Neuronal stem cell (in vitro differentiated cells): ENCODE results near the gene ZBTB7C.

Experiments used
- DNase-seq: peaks from one replicate; pipeline ENCODE4 v3.0.0-alpha.2; 2013; ENCODE audit warnings: low spot score
- H2AFZ ChIP-seq: one replicate; pipeline ENCODE4 v1.6.1; 2013; ENCODE audit warnings: mild to moderate bottlenecking, low read length, inconsistent platforms
- H2AK5ac ChIP-seq: 2 replicates; pipeline ENCODE4 v1.6.1; 2013; ENCODE audit warnings: low read depth, mild to moderate bottlenecking, inconsistent platforms, low read length, moderate library complexity, mixed read lengths
- H2BK120ac ChIP-seq: 2 replicates; pipeline ENCODE4 v1.6.1; 2013; ENCODE audit warnings: low read depth, mild to moderate bottlenecking, inconsistent platforms, low read length, moderate library complexity, mixed read lengths
- H2BK12ac ChIP-seq: one replicate; pipeline ENCODE4 v1.6.1; 2013; ENCODE audit warnings: low read length, inconsistent platforms
- H2BK15ac ChIP-seq: 2 replicates; pipeline ENCODE4 v1.6.1; 2013; ENCODE audit warnings: mild to moderate bottlenecking, low read length, inconsistent platforms, mixed read lengths
- H2BK5ac ChIP-seq: one replicate; pipeline ENCODE4 v1.6.1; 2013; ENCODE audit warnings: inconsistent platforms, mild to moderate bottlenecking, low read length, moderate library complexity
- H3K14ac ChIP-seq: one replicate; pipeline ENCODE4 v1.6.1; 2013; ENCODE audit warnings: low read length, inconsistent platforms
- H3K18ac ChIP-seq: 2 replicates; pipeline ENCODE4 v1.6.1; 2013; ENCODE audit warnings: low read length, inconsistent platforms
- H3K23ac ChIP-seq: 2 replicates; pipeline ENCODE4 v1.6.1; 2013; ENCODE audit warnings: low read depth, mild to moderate bottlenecking, mixed read lengths, low read length, inconsistent platforms; ENCODE audit not compliant: poor library complexity
- H3K27ac ChIP-seq: replicated peaks from 3 replicates; pipeline ENCODE4 v1.5.1; 2013; ENCODE audit warnings: low read length, inconsistent platforms
- H3K27me3 ChIP-seq, 3 experiments: 2 replicates each; pipeline ENCODE4 v1.6.1; 2013; ENCODE audit warnings: low read length in 3 of 3, mild to moderate bottlenecking in 2 of 3, inconsistent platforms in 1 of 3, low read depth in 1 of 3, mixed read lengths in 1 of 3, moderate library complexity in 1 of 3; ENCODE audit not compliant: control insufficient read depth in 3 of 3, insufficient read depth in 3 of 3
- H3K36me3 ChIP-seq, 2 donors: replicated peaks in 1 of 2; 2 replicates each; pipeline ENCODE4 v1.6.1; 2013; ENCODE audit warnings: low read length in 2 of 2; ENCODE audit not compliant: control insufficient read depth in 2 of 2, insufficient read depth in 2 of 2
- H3K4ac ChIP-seq: 2 replicates; pipeline ENCODE4 v1.6.1; 2013; ENCODE audit warnings: inconsistent platforms, mild to moderate bottlenecking, low read length, moderate library complexity
- H3K4me1 ChIP-seq, 2 donors: 1 replicate in 1 of 2; 2 replicates in 1 of 2; pipeline ENCODE4 v1.6.1; 2013; ENCODE audit warnings: low read length in 2 of 2, low read depth in 1 of 2; ENCODE audit not compliant: control insufficient read depth in 2 of 2, insufficient read depth in 1 of 2
- H3K4me2 ChIP-seq: one replicate; pipeline ENCODE4 v1.6.1; 2013; ENCODE audit warnings: mild to moderate bottlenecking, low read length, inconsistent platforms; ENCODE audit not compliant: insufficient read depth, poor library complexity, severe bottlenecking
- H3K4me3 ChIP-seq, 2 donors: 2 replicates each; pipeline ENCODE4 v1.5.1; 2013; ENCODE audit warnings: low read length in 2 of 2, mild to moderate bottlenecking in 2 of 2, inconsistent platforms in 1 of 2, moderate library complexity in 1 of 2
- H3K79me1 ChIP-seq: one replicate; pipeline ENCODE4 v1.6.1; 2013; ENCODE audit warnings: low read depth, mild to moderate bottlenecking, inconsistent platforms, low read length, moderate library complexity
- H3K9ac ChIP-seq: one replicate; pipeline ENCODE4 v1.6.1; 2013; ENCODE audit warnings: mild to moderate bottlenecking, low read depth, low read length, inconsistent platforms; ENCODE audit not compliant: poor library complexity
- H3K9me3 ChIP-seq, 2 donors: replicated peaks in 1 of 2; 2 replicates each; pipeline versions ENCODE3 to v1.6.1; 2013; ENCODE audit warnings: low read length in 2 of 2, mild to moderate bottlenecking in 2 of 2, inconsistent platforms in 1 of 2, low read depth in 1 of 2, mixed read lengths in 1 of 2, moderate library complexity in 1 of 2; ENCODE audit not compliant: control insufficient read depth in 2 of 2, insufficient read depth in 1 of 2
- H4K8ac ChIP-seq: one replicate; pipeline ENCODE4 v1.6.1; 2013; ENCODE audit warnings: low read depth, mild to moderate bottlenecking, inconsistent platforms, low read length, moderate library complexity
- H4K91ac ChIP-seq: one replicate; pipeline ENCODE4 v1.6.1; 2013; ENCODE audit warnings: low read length, low read depth, mild to moderate bottlenecking, inconsistent platforms; ENCODE audit not compliant: poor library complexity
- WGBS, 2 donors: extraction: QIAGEN DNeasy Blood & Tissue Kit; methylation state at CpG; one replicate each; pipeline ENCODE4 v1.1.7; 2013; ENCODE audit warnings: missing lambda C conversion rate in 2 of 2, mixed read lengths in 1 of 2; ENCODE audit not compliant: insufficient read length in 2 of 2, insufficient replicate concordance in 1 of 2; ENCODE audit errors: extremely low coverage in 2 of 2; 5-methylcytosine and 5-hydroxymethylcytosine counted together

ZBTB7C gene

DNA sequence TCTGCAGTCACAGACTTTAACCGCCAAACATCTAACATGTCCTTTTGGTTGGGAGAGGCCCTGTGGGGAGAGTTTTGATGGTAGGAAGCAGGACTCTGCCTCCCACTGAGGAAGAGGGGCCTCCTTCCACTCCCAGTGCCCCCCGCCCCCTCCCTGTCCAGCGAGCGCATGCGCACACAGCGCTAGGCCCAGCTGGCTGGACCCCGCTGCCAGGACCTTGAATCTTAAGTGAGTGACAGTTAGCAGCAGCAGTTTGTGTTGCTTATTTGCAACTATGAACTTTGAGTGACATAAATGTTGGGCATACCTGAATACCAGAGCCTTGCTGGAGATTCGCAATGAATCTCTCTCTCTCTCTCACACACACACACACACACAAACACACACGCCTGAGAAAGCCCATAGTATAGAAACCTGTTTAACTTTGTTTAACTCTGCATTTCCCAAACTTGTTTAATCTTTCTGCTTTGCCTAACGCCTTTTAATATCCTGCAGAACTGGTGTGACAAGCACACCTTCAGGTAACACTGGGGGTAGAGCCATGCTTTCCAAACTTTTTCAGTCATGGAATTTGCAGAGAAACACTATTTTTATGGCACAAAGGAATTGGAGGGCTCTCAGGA, 344.1 kb downstream of the ZBTB7C start:
- peak overlapping the region; percentile 35 for H3K23ac ChIP-seq
- no peak overlapping the region for H2BK5ac ChIP-seq
- peaks cover 0 to 4% of the 10 kb centered on the region in 2 donors for H3K4me1 ChIP-seq
- no peak overlapping the region for H2BK15ac ChIP-seq
- no peaks in the 10 kb centered on the region for H3K9me3 ChIP-seq
- H3K18ac ChIP-seq = peak overlapping the region; percentile 44
- WGBS, 2 donors = no CpG with 5 or more reads among the region's 10 CpGs
- no peak overlapping the region for H3K9ac ChIP-seq
- no peak overlapping the region for H3K4ac ChIP-seq
- H3K36me3 ChIP-seq = no peaks in the 10 kb centered on the region
- H4K91ac ChIP-seq = no peak overlapping the region
- no peak overlapping the region for H4K8ac ChIP-seq
- no peak overlapping the region for H2AK5ac ChIP-seq
- no peak overlapping the region for H3K4me3 ChIP-seq
- no peak for DNase-seq
- H2AFZ ChIP-seq = no peak overlapping the region
- no peak overlapping the region for H2BK12ac ChIP-seq
- no peak overlapping the region for H3K27ac ChIP-seq
- no peak overlapping the region for H3K4me2 ChIP-seq
- H3K27me3 ChIP-seq = no peaks in the 10 kb centered on the region
- H3K14ac ChIP-seq = no peak overlapping the region
- no peaks in the 10 kb centered on the region for H3K79me1 ChIP-seq
- no peak overlapping the region for H2BK120ac ChIP-seq

- Histone ChIP-seq H2BK12ac (no peak overlapping the region), H3K23ac (no peak overlapping the region), H3K9me3 (no peaks in the 10 kb centered on the region), H2AFZ (no peak overlapping the region), H3K9ac (no peak overlapping the region), H3K27me3 (peaks cover 0 to 6% (median 0%) of the 10 kb centered on the region in 3 experiments), H2BK120ac (no peak overlapping the region), H4K91ac (no peak overlapping the region), H3K4ac (no peak overlapping the region), H3K4me1 (peaks cover 0 to 11% of the 10 kb centered on the region in 2 donors), H4K8ac (no peak overlapping the region), H3K36me3 (no peaks in the 10 kb centered on the region), H3K27ac (no peak overlapping the region), H2AK5ac (no peak overlapping the region), H3K79me1 (no peaks in the 10 kb centered on the region), H2BK15ac (no peak overlapping the region), H2BK5ac (no peak overlapping the region), H3K14ac (peak overlapping the region; percentile 42), H3K4me2 (no peak overlapping the region), H3K4me3 (no peak overlapping the region), H3K18ac (peak overlapping the region; percentile 30)
- WGBS, 2 donors = no CpG with 5 or more reads among the region's 7 CpGs
- DNase-seq = no peak
Observed at GRCh38 chr18:48061781-48062570, 347.2 kb downstream of the ZBTB7C start.

DNA sequence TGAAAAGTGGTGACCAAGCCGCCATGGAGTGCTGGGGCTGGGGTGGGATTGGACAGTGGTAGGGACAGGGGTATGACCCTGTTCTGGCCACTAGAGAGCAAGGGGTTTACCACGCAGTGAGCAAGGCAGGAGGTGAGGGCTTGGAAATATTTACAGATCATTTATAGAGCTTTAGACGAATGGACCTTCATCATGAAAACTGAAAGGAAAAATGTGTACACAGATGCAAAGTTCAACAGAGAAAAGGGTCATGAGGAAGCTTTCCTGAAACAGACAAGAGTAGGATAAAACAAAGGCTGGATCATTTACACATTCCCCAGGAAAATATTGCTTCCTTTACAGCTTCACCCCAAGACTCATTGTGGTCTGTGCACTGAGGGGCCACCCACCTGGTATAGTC, 348.2 kb downstream of the ZBTB7C start:
- H3K4me1 ChIP-seq = peaks cover 0 to 11% of the 10 kb centered on the region in 2 donors
- no peak overlapping the region for H3K27ac ChIP-seq
- H2AK5ac ChIP-seq = peak overlapping the region; percentile 82
- no peak overlapping the region for H2BK5ac ChIP-seq
- peak overlapping the region; percentile 68 for H2BK120ac ChIP-seq
- H3K9me3 ChIP-seq = no peaks in the 10 kb centered on the region
- H3K36me3 ChIP-seq = no peaks in the 10 kb centered on the region
- no peak overlapping the region for H2AFZ ChIP-seq
- no peak overlapping the region for H3K14ac ChIP-seq
- no peaks in the 10 kb centered on the region for H3K79me1 ChIP-seq
- H4K91ac ChIP-seq = no peak overlapping the region
- no peak overlapping the region for H3K4ac ChIP-seq
- peak overlapping the region; percentile 17 for H3K18ac ChIP-seq
- H3K4me3 ChIP-seq = no peak overlapping the region
- no peak for DNase-seq
- no peak overlapping the region for H2BK12ac ChIP-seq
- no peak overlapping the region for H3K4me2 ChIP-seq
- H3K23ac ChIP-seq = no peak overlapping the region
- no peak overlapping the region for H4K8ac ChIP-seq
- WGBS, 2 donors = no CpG with 5 or more reads among the region's 3 CpGs
- H3K9ac ChIP-seq = no peak overlapping the region
- H2BK15ac ChIP-seq = peak overlapping the region; percentile 93
- peaks cover 0 to 6% (median 0%) of the 10 kb centered on the region in 3 experiments for H3K27me3 ChIP-seq

GRCh38 chr18:48060346-48060745, 348.8 kb downstream of the ZBTB7C start:
- no CpG with 5 or more reads among the region's 4 CpGs for WGBS, 2 donors
- peak overlapping the region; percentile 74 for H3K18ac ChIP-seq

More at GRCh38 chr18:48060346-48060745, 348.8 kb downstream of the ZBTB7C start:
- Histone ChIP-seq H2BK15ac (peak overlapping the region; percentile 93), H3K14ac (peak overlapping the region; percentile 40), H3K23ac (no peak overlapping the region), H3K4me2 (no peak overlapping the region), H3K27me3 (peaks cover 0 to 6% (median 0%) of the 10 kb centered on the region in 3 experiments), H4K91ac (no peak overlapping the region), H3K9me3 (no peaks in the 10 kb centered on the region), H3K4ac (peak overlapping the region; percentile 13), H3K9ac (no peak overlapping the region), H2AFZ (no peak overlapping the region), H2BK12ac (peak overlapping the region; percentile 33), H3K4me3 (no peak overlapping the region), H4K8ac (no peak overlapping the region), H2BK120ac (peak overlapping the region; percentile 68), H2AK5ac (peak overlapping the region; percentile 82), H3K4me1 (peaks cover 0 to 11% of the 10 kb centered on the region in 2 donors), H2BK5ac (no peak overlapping the region), H3K79me1 (no peaks in the 10 kb centered on the region), H3K27ac (no peak overlapping the region), H3K36me3 (no peaks in the 10 kb centered on the region)
- DNase-seq = no peak
